ENCODE data around the gene CAMK4.
A peak's percentile ranks its signal among the peaks of the same experiment; 100 is the strongest.

CAMK4 gene

DNA sequence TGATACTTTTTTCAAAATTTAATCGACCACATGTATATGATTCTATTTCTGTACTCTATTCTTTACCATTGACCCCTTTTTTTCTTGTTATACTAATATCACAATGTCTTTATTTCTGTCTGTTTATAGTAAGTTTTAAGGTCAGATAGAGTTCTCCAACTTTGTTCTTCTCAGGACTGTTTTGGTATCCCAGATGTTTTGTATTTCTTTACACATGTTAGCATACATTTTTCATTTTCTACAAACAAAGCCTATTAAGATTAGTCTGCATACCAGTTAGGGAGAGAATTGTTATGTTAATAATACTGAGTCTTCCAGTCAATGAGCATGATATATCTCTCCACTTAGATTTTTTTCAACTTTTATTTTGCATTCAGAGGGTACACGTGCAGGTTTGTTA lies 8.2 kb upstream of the CAMK4 start:
- peaks cover 9% of the 10 kb centered on the region; the same call in 1 of the 2 replicates for H3K4me1 ChIP-seq (ENCODE audit: insufficient read depth, low read length)
- H3K27ac ChIP-seq (ENCODE audit: low read length) = no peak overlapping the region
- H3K9me3 ChIP-seq (ENCODE audit: insufficient read depth, low read depth, low read length) = no peaks in the 10 kb centered on the region
- H3K4me3 ChIP-seq (ENCODE audit: low read length) = no peak overlapping the region
- H3K36me3 ChIP-seq (ENCODE audit: insufficient read depth, low read depth, low read length) = no peaks in the 10 kb centered on the region
- no peak overlapping the region for H3K9ac ChIP-seq (ENCODE audit: low read depth, low read length)
- H3K27me3 ChIP-seq (ENCODE audit: insufficient read depth, low read length) = no peaks in the 10 kb centered on the region

DNA sequence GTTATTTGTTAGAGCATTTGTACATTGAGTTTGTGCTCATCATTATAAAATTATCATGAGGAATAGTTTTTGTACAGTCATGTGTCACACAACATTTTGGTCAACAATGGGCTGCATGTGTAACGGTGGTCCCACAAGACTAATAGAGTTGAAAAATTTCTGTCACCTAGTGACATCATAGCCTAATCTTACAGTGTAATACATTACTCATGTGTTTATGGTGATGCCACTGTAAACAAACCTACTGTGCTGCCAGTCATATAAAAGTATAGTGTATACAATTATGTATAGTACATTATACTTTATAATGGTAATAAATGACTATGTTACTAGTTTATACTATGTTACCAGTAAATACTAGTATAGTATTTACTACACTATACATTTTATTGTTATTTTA lies 3.0 kb upstream of the CAMK4 start:
- no peak overlapping the region for H3K27ac ChIP-seq (ENCODE audit: low read length)
- no peak overlapping the region for H3K4me3 ChIP-seq (ENCODE audit: low read length)
- no peaks in the 10 kb centered on the region for H3K9me3 ChIP-seq (ENCODE audit: insufficient read depth, low read depth, low read length)
- peaks cover 32% of the 10 kb centered on the region for H3K27me3 ChIP-seq (ENCODE audit: insufficient read depth, low read length)
- H3K4me1 ChIP-seq (ENCODE audit: insufficient read depth, low read length) = 0 out of 2 replicates have a peak, but pooled peaks cover 18% of the 10 kb centered on the region
- no peak overlapping the region for H3K9ac ChIP-seq (ENCODE audit: low read depth, low read length)
- H3K36me3 ChIP-seq (ENCODE audit: insufficient read depth, low read depth, low read length) = no peaks in the 10 kb centered on the region

DNA sequence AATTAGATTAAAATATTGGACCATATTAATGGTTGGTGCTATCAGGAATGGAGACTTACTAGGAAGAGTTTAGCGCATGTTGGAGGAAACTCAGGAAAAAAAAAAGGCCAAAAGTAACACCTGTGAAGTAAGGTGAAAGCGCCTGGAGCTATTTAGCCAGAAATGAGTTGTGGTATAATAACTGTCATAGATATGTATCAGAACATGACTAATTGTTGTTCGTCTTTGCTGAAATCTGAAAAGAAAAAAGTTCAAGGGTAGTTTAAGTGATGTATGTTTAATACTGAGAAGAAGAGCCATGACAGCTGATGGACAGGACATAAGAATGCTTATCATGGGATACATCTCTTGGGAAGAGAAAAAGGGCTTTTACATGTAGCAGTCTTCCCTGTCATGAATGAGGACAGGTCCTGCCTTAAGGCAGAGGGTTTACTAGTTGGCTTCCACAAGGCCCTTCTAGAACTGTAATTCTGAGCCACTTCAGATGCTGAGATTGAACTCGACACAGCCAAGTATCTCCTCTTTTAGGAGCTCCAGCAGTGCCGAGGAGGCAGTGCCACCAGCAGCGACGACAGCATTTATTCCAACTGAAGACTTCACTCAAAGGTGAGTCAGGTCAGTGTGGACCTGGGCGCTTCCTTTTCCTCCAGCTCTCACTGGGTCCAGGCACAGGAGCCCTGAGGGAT lies 940 bp upstream of the CAMK4 start:
- no peaks in the 10 kb centered on the region for H3K9me3 ChIP-seq (ENCODE audit: insufficient read depth, low read depth, low read length)
- peaks cover 37% of the 10 kb centered on the region for H3K27me3 ChIP-seq (ENCODE audit: insufficient read depth, low read length)
- peak overlapping the region; percentile 85 for H3K4me3 ChIP-seq (ENCODE audit: low read length)
- peak overlapping the region; percentile 77; the same call in 1 of the 2 replicates for H3K9ac ChIP-seq (ENCODE audit: low read depth, low read length)
- no peak overlapping the region for H3K27ac ChIP-seq (ENCODE audit: low read length)
- 0 out of 2 replicates have a peak, but pooled peaks cover 18% of the 10 kb centered on the region for H3K4me1 ChIP-seq (ENCODE audit: insufficient read depth, low read length)
- no peaks in the 10 kb centered on the region for H3K36me3 ChIP-seq (ENCODE audit: insufficient read depth, low read depth, low read length)

DNA sequence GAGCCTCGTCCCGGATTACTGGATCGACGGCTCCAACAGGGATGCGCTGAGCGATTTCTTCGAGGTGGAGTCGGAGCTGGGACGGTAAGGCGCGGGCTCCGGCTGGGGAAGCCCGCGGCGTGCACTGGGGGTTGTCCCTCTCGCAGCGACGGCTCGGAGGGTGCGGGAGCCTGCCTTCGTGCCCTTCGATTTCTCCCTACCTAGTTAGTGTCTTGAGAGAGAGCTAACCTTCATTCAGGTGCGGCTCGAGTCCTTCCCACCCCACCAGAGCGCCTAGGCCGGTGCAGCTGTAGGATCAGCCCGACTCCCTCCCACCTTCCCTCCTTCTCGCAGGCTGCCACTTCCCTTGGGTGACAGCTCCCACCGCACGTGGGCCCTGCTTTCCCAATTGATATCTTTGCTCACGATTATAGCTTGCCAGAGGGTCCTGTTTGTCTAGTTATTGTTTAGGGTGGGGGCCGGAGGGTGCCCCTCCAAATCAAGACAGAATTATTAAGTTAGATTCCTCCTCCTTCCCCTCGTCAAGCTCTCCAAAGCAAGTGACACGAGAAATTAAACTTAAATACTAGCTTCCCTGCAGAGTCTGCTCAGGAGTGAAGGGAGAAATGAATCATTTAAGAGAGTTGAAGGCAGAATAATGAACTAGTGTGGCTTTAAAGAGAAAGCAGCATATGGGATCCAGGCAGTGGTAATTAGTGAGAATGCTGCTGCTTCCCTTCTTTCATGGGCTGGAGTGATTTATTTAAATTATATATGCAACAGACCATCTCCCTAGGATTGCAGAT lies 569 bp downstream of the CAMK4 start:
- peak overlapping the region; percentile 67; the same call in 1 of the 2 replicates for H3K9ac ChIP-seq (ENCODE audit: low read depth, low read length)
- H3K27ac ChIP-seq (ENCODE audit: low read length) = no peak overlapping the region
- peak overlapping the region; percentile 85 for H3K4me3 ChIP-seq (ENCODE audit: low read length)
- H3K27me3 ChIP-seq (ENCODE audit: insufficient read depth, low read length) = peaks cover 37% of the 10 kb centered on the region
- H3K9me3 ChIP-seq (ENCODE audit: insufficient read depth, low read depth, low read length) = no peaks in the 10 kb centered on the region
- no peaks in the 10 kb centered on the region for H3K36me3 ChIP-seq (ENCODE audit: insufficient read depth, low read depth, low read length)
- H3K4me1 ChIP-seq (ENCODE audit: insufficient read depth, low read length) = 0 out of 2 replicates have a peak, but pooled peaks cover 10% of the 10 kb centered on the region

DNA sequence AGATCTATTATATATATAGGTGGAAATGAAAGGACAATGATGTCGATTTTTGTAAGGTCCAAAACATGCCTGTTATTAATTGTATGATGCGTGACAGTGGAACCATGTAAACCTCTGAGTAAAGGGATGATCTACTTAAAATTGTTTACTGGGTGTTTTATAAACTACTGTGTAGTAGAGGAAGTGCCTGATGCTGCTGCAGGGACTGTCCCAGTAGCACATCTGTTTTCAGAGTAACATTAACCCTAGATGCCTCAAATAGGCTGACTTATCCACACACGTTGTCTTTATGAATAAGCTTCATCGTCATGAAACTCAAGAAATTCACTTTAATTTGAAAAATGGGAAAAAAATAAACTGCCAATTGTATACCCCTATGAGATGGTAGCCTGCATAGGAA lies 1.7 kb downstream of the CAMK4 start:
- 0 out of 2 replicates have a peak, but pooled peaks cover 9% of the 10 kb centered on the region for H3K4me1 ChIP-seq (ENCODE audit: insufficient read depth, low read length)
- H3K9ac ChIP-seq (ENCODE audit: low read depth, low read length) = no peak overlapping the region
- H3K27me3 ChIP-seq (ENCODE audit: insufficient read depth, low read length) = peaks cover 37% of the 10 kb centered on the region
- H3K9me3 ChIP-seq (ENCODE audit: insufficient read depth, low read depth, low read length) = no peaks in the 10 kb centered on the region
- no peaks in the 10 kb centered on the region for H3K36me3 ChIP-seq (ENCODE audit: insufficient read depth, low read depth, low read length)
- H3K27ac ChIP-seq (ENCODE audit: low read length) = no peak overlapping the region
- no peak overlapping the region for H3K4me3 ChIP-seq (ENCODE audit: low read length)

DNA sequence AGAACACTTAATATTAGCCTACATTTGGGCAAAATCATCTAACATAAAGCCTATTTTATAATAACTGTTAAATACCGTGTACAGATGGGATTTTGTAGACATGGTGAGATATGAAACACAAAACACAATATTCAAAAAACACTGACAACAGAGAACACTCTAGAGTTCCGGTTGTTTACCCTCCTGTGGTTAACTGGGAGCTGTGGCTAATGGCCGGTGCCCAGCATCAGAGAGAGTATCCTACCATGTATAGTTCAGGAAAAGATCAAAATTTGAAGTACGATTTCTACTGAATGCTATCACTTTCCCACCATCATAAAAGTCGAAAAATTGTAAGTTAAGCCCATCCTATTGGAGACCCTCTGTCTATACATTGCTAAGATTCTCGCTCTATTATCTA lies 2.4 kb downstream of the CAMK4 start:
- H3K36me3 ChIP-seq (ENCODE audit: insufficient read depth, low read depth, low read length) = no peaks in the 10 kb centered on the region
- peaks cover 37% of the 10 kb centered on the region for H3K27me3 ChIP-seq (ENCODE audit: insufficient read depth, low read length)
- 0 out of 2 replicates have a peak, but pooled peaks cover 9% of the 10 kb centered on the region for H3K4me1 ChIP-seq (ENCODE audit: insufficient read depth, low read length)
- H3K4me3 ChIP-seq (ENCODE audit: low read length) = no peak overlapping the region
- H3K9me3 ChIP-seq (ENCODE audit: insufficient read depth, low read depth, low read length) = no peaks in the 10 kb centered on the region
- no peak overlapping the region for H3K9ac ChIP-seq (ENCODE audit: low read depth, low read length)
- no peak overlapping the region for H3K27ac ChIP-seq (ENCODE audit: low read length)

DNA sequence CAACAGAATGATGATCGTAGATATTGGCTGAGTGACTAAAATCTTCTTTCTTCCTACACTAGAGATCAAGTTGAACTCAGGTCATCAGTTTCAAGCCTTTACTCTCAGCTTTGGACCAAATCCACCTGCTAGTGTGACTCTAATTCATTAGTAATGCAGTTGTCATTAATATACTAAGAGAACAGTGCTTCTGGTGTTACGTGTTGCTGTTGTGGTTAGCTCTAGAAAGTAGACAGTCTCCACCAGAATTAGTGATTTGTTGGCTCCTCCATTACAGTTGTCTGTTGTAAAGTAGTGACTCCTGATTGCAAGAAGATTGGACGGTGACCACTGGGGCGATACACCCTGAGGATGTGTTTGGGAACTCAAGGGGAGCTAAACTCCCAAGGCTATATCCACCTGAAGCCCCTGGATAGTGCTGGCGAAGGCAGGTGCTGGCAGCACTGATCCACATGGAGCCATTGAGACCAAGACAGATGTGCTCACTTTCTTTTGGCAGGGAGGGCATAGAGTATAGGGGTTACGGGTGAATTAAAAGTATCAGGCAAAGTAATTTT lies 3.1 kb downstream of the CAMK4 start:
- no peak overlapping the region for H3K27ac ChIP-seq (ENCODE audit: low read length)
- no peaks in the 10 kb centered on the region for H3K9me3 ChIP-seq (ENCODE audit: insufficient read depth, low read depth, low read length)
- no peak overlapping the region for H3K4me3 ChIP-seq (ENCODE audit: low read length)
- peaks cover 37% of the 10 kb centered on the region for H3K27me3 ChIP-seq (ENCODE audit: insufficient read depth, low read length)
- no peaks in the 10 kb centered on the region for H3K36me3 ChIP-seq (ENCODE audit: insufficient read depth, low read depth, low read length)
- H3K9ac ChIP-seq (ENCODE audit: low read depth, low read length) = no peak overlapping the region
- H3K4me1 ChIP-seq (ENCODE audit: insufficient read depth, low read length) = 0 out of 2 replicates have a peak, but pooled peaks cover 9% of the 10 kb centered on the region

DNA sequence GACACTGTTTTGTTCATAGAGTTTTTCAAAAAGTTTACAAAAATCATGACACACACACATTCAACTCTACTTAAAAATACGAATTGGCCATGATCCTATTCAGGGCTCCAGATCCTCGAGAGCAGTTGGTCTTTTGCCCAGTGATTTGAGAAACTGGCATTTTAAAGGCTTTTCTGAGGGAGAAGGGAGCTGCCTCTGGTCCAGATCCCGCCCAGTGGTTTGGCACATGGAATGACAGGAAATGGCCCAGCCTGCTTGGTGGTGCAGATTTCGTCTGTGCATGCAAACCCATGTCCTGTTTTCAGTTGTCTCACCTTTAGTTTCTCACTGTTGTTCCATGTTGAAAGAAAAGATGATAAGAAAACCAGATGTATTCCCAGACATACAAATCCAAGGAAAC lies 3.6 kb downstream of the CAMK4 start:
- H3K9me3 ChIP-seq (ENCODE audit: insufficient read depth, low read depth, low read length) = no peaks in the 10 kb centered on the region
- no peaks in the 10 kb centered on the region for H3K36me3 ChIP-seq (ENCODE audit: insufficient read depth, low read depth, low read length)
- no peak overlapping the region for H3K4me3 ChIP-seq (ENCODE audit: low read length)
- H3K4me1 ChIP-seq (ENCODE audit: insufficient read depth, low read length) = 0 out of 2 replicates have a peak, but pooled peaks cover 9% of the 10 kb centered on the region
- H3K27ac ChIP-seq (ENCODE audit: low read length) = no peak overlapping the region
- H3K9ac ChIP-seq (ENCODE audit: low read depth, low read length) = no peak overlapping the region
- peaks cover 33% of the 10 kb centered on the region for H3K27me3 ChIP-seq (ENCODE audit: insufficient read depth, low read length)

DNA sequence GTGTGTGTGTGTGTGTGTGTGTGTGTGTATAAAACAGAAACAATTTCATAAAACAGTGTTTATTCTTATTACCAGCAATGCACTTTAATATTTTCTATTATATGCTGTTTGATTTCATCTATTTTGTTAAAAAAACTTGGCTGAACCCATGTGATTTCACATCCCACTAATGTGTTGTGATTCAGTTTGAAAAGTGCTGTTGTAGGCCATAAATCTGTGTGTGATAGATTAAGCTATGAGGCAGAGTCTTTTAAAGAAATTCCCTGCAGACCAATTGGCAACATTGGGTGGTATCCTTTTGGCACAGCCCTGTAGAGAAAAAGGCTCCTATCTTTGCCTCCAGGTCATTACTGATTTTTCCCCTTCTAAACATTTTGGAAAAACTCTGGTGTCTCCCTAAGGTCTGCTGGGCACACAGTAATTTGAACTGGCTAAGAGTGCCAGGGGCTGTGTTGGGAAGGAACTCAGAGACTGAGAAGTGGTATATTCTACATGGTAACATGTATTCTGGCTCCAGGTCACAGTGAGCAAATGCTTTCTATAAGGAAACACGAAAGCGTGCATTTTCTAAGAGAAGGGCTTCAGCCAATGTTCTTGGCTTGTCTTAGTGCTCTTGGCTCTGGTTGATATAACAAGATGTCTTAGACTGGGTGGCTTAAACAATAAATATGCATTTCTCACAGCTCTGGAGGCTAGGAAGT lies 4.5 kb downstream of the CAMK4 start:
- Histone ChIP-seq H3K9me3 (ENCODE audit: insufficient read depth, low read depth, low read length) (no peaks in the 10 kb centered on the region), H3K36me3 (ENCODE audit: insufficient read depth, low read depth, low read length) (no peaks in the 10 kb centered on the region), H3K27me3 (ENCODE audit: insufficient read depth, low read length) (peaks cover 24% of the 10 kb centered on the region), H3K4me1 (ENCODE audit: insufficient read depth, low read length) (0 out of 2 replicates have a peak, but pooled peaks cover 3% of the 10 kb centered on the region), H3K4me3 (ENCODE audit: low read length) (no peak overlapping the region), H3K27ac (ENCODE audit: low read length) (no peak overlapping the region), H3K9ac (ENCODE audit: low read depth, low read length) (no peak overlapping the region)

DNA sequence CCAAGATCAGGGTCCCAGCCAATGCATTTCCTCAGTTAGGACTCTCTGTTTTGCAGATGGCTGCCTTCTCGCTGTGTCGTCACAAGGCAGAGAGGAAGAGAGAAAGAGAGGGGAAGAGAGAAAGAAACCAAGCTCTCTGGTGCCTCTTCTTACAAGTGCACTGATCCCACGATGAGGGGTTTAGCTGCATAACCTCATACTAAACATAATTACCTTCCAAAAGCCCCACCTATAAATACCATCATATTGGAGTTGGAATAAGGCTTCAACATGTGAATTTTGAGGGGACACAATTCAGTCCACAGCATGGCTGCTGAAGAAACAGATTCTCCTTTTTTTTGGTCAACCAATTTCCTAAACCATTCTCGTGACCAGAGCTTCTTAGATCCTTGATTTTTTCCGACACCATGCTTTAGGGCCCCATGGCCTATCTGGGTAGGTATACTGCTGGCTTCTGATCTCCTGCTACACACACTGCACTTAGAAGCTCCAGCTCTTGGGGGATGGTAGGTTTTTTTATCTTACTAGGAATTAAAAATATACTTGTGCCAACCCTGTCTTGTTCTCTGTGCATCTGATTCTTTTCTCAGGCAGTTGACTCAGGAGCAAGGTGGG lies 5.1 kb downstream of the CAMK4 start:
- Histone ChIP-seq H3K27ac (ENCODE audit: low read length) (no peak overlapping the region), H3K9me3 (ENCODE audit: insufficient read depth, low read depth, low read length) (no peaks in the 10 kb centered on the region), H3K4me1 (ENCODE audit: insufficient read depth, low read length) (0 out of 2 replicates have a peak, but pooled peaks cover 3% of the 10 kb centered on the region), H3K27me3 (ENCODE audit: insufficient read depth, low read length) (peaks cover 23% of the 10 kb centered on the region), H3K4me3 (ENCODE audit: low read length) (no peak overlapping the region), H3K9ac (ENCODE audit: low read depth, low read length) (no peak overlapping the region), H3K36me3 (ENCODE audit: insufficient read depth, low read depth, low read length) (no peaks in the 10 kb centered on the region)

Measured in iPS-20b (cell line).